ENCODE measurements around the gene SV2C. TPM values are rescaled to one million over a fixed set of nuclear protein-coding genes. Genes with fewer than 3 reads are reported as not detected.
A peak's percentile ranks its signal among the peaks of the same experiment; 100 is the strongest.

SV2C gene
- total and polyA plus RNA-seq, 11 donors, result 0.12 to 0.29 (median 0.20) TPM; not detected in 5

GRCh38 chr5:76174101-76174500 is 90.9 kb downstream of the SV2C start:
- no peaks in the 10 kb centered on the region for H3K36me3 ChIP-seq
- H3K4me3 ChIP-seq, result no peak overlapping the region
- ATAC-seq, result no peak
- H3K4me1 ChIP-seq, result peaks cover 0 to 9% (median 0%) of the 10 kb centered on the region in 12 donors
- 89 to 96% (median 95%) methylated on average over 23 of the region's 23 CpGs for WGBS, 4 donors
- H3K27ac ChIP-seq, result no peak overlapping the region
- intact Hi-C loops (cut with DNase I), result loop anchor here in 3 of 10 donors (2.0 to 10.0 kb wide), 3 partner anchors 439 to 939 kb away; partner anchors contain the start of gene ANKRD31 (in 1 of the 3)
- peaks cover 0 to 9% (median 0%) of the 10 kb centered on the region in 9 donors for H3K27me3 ChIP-seq
- no peaks in the 10 kb centered on the region for H3K9me3 ChIP-seq
- no peak for TF ChIP-seq CTCF (IDR thresholded peaks at IDR 0.05)
- no peak for TF ChIP-seq POLR2A (IDR thresholded peaks at IDR 0.05)
- DNase-seq, result no peak

- no peaks in the 10 kb centered on the region for H3K9me3 ChIP-seq
- DNase-seq, result peak in 2 of 5 donors; percentile 13 to 25
- intact Hi-C loops (cut with DNase I), result loop anchor here in 4 of 10 donors (2.0 to 10.0 kb wide), 4 partner anchors 438 to 940 kb away; partner anchors contain the start of gene ANKRD31 (in 1 of the 4)
- H3K4me3 ChIP-seq, result no peak overlapping the region
- no peaks in the 10 kb centered on the region for H3K36me3 ChIP-seq
- ATAC-seq, result peak in 1 of 4 donors; percentile 49
- H3K4me1 ChIP-seq, result peaks cover 0 to 9% (median 0%) of the 10 kb centered on the region in 12 donors
- peaks cover 0 to 9% (median 0%) of the 10 kb centered on the region in 9 donors for H3K27me3 ChIP-seq
- TF ChIP-seq CTCF (IDR thresholded peaks at IDR 0.05) (peak; percentile 33 to 69 (median 60)), POLR2A (IDR thresholded peaks at IDR 0.05) (no peak)
- WGBS, 4 donors, result 24 to 32% (median 28%) methylated on average over 6 of the region's 6 CpGs
- peak overlapping the region in 1 of 12 donors; percentile 9 for H3K27ac ChIP-seq
These were observed 92.0 kb downstream of the SV2C start for GRCh38 chr5:76175051-76175666.

GRCh38 chr5:76175821-76176403 is 92.7 kb downstream of the SV2C start:
- TF ChIP-seq CTCF (IDR thresholded peaks at IDR 0.05) (no peak), POLR2A (IDR thresholded peaks at IDR 0.05) (no peak)
- peaks cover 0 to 9% (median 0%) of the 10 kb centered on the region in 9 donors for H3K27me3 ChIP-seq
- peaks cover 0 to 13% (median 0%) of the 10 kb centered on the region in 12 donors for H3K4me1 ChIP-seq
- WGBS, 4 donors, result 50 to 76% (median 53%) methylated on average over 7 of the region's 7 CpGs
- H3K36me3 ChIP-seq, result no peaks in the 10 kb centered on the region
- DNase-seq (no peak), ATAC-seq (no peak)
- peak overlapping the region in 1 of 12 donors; percentile 9 for H3K27ac ChIP-seq
- intact Hi-C loops (cut with DNase I), result loop anchor here in 4 of 10 donors (2.0 to 10.0 kb wide), 4 partner anchors 439 to 941 kb away; partner anchors contain the start of gene ANKRD31 (in 1 of the 4)
- H3K9me3 ChIP-seq, result no peaks in the 10 kb centered on the region
- no peak overlapping the region for H3K4me3 ChIP-seq

GRCh38 chr5:76177978-76178377 is 94.8 kb downstream of the SV2C start:
- no peaks in the 10 kb centered on the region for H3K9me3 ChIP-seq
- intact Hi-C loops (cut with DNase I), result loop anchor here in 3 of 10 donors (5.0 to 10.0 kb wide), 3 partner anchors 441 to 943 kb away; partner anchors contain the start of gene ANKRD31 (in 1 of the 3)
- H3K36me3 ChIP-seq, result no peaks in the 10 kb centered on the region
- ATAC-seq, result no peak
- peaks cover 0 to 9% (median 0%) of the 10 kb centered on the region in 9 donors for H3K27me3 ChIP-seq
- H3K4me1 ChIP-seq, result peaks cover 0 to 13% (median 0%) of the 10 kb centered on the region in 12 donors
- H3K4me3 ChIP-seq, result no peak overlapping the region
- TF ChIP-seq CTCF (IDR thresholded peaks at IDR 0.05) (no peak), POLR2A (IDR thresholded peaks at IDR 0.05) (no peak)
- DNase-seq, result no peak
- no peak overlapping the region for H3K27ac ChIP-seq

Measured in heart left ventricle (tissue), 16 donors.